GM18502 (cell line): ENCODE data around the gene TSACC.

ENCODE experiments used
- ATAC-seq: cut with Tn5 transposase; IDR thresholded peaks from one replicate; pipeline ENCODE4 v1.9.1; 2021; ENCODE audit warnings: mild to moderate bottlenecking; ENCODE audit not compliant: unreplicated experiment, poor library complexity

Gene TSACC

DNA sequence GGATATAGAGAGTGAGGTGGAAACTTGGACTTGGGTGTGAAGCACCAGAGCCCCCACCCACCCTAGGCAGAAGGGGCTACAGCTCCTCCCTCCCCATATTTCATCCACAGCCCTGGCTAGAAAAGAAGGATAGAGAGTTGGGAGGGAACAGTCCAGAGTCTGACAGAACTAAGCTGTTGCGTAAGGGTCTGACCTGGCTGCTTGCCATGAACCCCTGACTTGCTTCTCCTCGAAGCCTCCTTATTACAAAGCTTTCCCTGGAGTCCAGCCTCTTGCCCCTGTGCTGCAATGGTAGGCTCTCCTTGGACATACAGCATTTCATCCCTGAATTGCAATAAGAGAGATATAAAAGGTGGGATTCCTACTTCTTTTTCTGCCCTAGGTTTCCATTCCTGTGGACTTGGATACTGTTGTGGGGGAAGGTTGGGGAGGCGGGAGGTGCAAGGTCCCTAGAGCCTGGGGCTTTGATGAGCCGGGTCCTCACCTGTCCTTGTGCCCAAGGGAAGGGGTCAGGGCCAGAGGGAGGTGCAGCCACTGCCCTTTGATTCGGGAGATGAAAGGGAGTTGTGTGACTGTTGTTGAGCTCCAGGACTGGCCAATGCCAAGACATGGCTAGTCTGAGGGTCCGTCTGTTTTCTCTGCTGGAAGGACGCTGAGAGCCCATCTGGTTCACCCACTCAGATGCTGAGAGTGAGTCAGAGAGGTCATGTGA, 33.4 kb downstream of the TSACC start:
- ATAC-seq, result no peak

DNA sequence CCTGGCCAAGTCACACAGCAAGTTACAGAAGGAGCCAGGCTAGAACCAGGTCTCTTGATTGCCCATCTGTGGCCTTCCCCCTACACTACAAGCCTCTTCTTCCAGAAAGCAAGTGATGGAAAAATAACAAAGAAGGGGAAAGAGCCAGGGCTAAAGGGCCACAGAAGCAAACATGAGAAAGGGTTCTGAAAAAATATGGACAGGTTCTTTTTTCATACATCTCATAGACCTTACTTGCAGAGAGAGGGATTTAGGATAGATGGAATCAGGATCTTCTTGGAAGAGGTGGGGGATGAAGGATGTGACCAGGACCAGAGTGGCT, 33.9 kb downstream of the TSACC start:
- no peak for ATAC-seq

DNA sequence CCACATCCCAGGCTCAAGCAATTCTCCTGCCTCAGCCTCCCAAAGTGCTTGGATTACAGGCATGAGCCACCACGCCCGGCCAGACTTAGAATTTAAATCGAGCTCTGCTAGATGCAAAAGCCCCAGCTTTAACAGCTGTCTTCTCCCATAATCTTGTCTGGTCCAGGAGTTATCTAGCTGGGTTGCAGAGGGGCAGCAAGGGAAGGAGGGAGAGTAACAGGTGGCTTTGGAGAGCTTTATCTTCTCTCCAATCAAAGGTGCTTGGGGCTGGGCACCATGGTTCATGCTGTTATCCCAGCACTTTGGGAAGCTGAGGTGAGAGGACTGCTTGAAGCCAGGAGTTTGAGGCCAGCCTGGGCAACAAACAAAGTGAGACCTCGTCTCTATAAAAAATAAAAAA, 34.5 kb downstream of the TSACC start:
- ATAC-seq, result no peak

DNA sequence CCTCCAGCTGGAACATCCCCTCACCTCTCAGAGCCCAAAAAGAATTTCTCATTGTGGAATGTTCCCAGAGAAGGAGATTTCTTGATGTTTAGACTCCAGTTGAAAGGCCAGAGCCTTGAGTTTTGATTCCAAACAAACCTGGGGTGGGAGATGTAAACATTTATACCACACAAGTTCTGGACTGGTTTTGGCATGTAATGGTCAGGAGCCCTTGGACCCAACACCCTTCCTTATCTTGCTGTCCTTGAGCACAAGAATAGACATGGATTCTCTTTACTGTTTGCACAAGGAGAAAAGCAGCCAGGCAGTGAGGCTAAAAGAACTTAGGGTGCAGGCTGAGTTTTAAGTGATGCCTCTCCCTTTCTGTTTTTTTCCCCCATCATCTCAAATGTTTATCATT, 35.2 kb downstream of the TSACC start:
- no peak for ATAC-seq

DNA sequence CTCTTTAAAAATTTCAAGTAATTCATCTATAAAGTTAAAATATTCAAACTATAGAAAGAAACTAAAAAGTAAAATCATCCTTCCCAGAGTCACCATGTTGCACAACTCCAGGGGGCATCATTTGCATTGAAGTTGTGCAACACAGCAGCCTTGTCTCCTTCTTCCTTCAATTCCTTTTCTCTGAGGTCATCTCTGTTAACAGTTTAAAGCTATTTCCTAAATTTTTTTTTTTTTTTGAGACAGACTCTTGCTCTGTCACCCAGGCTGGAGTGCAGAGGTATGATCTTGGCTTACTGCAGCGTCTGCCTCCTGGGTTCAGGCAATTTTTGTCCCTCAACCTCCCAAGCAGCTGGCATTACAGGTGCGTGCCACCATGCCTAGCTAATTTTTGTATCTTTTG, 37.8 kb downstream of the TSACC start:
- ATAC-seq, result no peak

DNA sequence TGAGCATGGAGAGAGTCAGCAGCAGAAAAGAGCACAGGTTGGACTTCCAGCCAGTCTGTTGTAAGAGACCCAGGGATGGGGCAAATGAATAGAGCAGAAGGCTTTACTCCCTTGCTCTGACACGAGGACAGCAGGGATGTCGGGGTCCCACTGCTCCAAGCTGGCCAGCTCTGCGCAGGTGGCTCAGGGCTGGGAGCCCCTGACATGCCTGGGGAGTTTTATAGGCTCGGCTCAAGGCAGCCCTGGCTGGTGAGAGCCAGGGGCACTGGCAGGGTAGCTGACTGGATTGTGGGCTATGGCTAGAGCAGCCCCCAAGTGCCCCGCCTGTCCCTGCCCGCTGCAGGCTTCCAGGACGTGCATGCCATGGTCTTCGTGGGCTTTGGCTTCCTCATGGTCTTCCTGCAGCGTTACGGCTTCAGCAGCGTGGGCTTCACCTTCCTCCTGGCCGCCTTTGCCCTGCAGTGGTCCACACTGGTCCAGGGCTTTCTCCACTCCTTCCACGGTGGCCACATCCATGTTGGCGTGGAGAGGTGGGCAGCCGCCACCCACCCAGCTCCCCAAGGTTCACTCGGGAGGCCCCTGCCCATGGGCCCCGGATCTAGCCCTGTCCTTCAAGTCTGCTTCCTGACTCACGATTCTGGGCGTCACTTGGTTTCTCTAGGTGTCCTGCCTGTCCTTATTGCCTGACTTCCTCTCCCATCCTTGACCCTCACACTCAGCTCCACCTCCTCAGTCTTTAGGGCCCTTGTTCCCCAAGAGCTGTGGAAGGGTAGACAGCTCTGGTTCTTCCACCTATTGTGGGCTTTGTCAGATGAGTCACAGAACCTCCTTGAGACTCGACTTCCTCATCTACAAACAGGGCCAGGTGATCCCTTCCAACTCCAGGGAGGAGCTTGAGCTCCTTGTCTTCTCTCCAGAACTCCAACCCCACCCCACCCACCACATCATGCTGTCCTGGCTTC, 38.9 kb downstream of the TSACC start:
- no peak for ATAC-seq

DNA sequence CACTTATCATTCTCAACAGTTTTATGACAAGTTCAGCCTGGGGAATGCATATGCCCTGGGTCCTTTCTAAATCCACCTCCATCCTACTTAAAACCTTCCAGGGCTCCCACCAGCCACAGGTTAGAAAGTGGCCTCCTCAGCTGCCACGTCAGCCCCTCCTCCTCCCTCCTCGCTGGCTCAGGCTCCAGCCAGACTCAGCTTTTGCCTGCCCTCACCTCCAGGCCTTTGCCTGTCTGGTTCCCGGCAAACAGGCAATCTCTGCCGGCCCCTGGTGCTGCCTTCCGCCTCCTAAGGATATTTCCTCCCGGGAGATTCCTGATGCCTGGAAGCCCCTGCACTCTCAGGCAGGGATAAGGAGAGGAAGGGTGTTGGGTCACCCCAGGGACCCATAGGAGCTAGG, 40.2 kb downstream of the TSACC start:
- no peak for ATAC-seq

DNA sequence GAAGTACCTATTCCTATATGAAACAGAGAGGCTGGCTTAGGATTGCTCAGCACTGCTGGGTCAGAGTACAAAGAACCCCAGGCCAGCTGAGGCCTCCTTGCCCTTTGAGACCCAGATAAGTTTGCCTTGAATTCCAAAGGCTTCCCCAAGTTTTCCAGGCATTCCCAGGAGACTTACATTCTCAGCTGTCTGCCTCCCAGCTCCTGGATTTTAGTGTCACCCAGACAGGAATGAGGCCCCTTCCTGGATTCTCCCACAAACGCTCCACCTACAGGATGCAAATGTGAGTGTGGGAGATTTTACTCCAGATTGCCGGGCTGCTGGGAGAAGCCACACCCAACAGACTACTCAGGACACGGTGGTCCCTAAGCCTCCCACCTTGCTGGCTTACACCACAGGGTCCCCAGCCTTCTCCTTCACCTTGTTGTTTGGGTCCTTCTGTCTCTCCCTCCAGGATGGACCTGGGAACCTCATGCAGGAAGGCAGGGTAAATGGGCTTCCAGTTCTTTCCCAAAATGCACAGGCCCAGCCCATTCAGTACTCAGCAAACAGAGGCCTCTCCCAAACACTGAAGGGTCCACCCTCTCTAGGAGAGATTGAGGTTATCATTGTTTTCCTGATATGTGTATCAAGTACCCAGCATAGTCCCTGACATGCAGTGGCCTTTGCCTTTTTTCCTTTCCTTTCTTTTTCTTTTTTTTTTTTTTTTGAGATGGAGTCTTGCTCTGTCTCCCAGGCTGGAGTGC, 41.3 kb downstream of the TSACC start:
- no peak for ATAC-seq

DNA sequence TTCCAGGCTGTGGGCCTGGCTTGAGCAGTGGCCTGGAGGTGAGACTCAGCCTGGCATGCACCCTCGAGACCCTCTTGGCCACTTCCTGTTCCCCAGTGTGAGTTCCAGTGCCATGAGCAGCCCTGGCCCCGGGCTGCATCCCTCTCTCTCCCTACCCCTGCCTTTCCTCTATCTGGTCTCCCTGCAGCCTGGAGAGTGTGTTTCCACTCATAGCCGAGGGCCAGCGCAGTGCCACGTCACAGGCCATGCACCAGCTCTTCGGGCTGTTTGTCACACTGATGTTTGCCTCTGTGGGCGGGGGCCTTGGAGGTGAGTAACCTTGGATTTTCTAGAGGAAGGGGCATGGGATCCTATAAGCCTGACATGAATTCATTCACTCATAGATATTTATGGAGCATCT, 44.2 kb downstream of the TSACC start:
- ATAC-seq, result no peak

DNA sequence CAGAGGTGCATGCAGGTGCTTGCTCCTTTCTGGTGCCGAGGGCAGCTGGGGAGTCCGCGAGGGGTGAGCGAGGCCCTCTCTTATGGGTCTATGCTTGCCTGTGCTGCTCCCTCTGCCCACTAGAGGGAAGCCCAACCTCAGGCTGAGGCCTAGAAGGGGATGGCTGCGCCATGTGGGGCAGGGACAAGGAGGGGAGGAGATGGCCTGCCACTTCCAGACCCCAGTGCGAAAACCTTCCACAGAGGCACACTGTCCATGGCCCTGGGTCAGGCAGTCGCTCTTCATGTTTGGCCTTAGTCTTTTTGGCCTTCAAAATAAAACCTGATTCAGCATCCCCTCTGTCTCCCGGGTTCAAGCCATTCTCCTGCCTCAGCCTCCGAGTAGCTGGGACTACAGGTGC, 44.7 kb downstream of the TSACC start:
- no peak for ATAC-seq

DNA sequence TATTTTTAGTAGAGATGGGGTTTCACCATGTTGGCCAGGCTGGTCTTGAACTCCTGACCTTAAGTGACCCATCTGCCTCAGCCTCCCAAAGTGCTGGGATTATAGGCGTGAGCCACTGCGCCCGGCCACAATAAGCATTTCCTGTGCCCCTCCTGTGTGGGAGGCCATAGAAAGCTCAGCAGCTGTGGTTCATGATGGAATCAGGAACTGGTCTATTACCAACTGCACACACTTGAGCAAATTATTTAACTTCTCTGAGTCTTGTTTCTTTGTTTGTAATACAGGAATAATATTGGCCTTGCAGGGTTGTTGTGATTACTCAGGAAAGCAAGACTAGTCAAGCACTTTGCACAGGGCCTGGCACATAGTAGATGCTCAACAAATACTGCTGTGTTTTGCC, 45.7 kb downstream of the TSACC start:
- ATAC-seq, result no peak

DNA sequence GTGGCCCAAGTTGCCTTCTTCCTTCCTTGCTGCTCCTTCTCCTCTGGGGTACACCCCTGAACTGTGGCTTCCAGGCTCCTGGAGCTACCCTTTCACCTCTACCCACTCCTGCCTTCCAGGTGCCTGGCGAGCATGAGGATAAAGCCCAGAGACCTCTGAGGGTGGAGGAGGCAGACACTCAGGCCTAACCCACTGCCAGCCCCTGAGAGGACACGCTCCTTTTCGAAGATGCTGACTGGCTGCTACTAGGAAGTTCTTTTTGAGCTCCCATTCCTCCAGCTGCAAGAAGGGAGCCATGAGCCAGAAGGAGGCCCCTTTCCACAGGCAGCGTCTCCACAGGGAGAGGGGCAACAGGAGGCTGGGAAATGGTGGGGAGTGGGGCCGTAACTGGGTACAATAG, 46.3 kb downstream of the TSACC start:
- no peak for ATAC-seq

DNA sequence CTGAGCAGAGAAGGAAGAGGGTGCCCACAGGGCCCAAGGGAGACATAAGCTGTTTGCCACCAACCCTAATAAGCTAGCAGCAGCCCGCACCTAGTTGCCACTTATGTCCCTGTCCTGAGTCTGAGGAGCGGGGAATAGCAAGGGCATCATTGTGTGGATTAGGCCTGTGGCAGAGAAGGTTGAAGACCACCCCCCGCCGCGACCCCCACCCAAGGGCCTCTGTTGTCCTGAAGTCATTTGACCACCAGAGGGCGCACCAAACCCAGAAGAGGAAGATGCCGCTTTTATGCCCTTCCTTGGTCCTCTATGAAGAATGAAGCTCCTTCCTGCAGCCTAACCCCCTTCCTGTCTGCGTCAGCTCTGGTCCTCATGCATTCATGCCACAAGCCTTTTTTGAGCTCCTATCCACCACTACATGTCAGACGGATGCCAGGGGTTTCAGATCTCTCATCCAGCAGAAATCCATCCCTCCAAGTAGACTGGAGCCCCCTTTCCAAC, 47.3 kb downstream of the TSACC start:
- no peak for ATAC-seq

DNA sequence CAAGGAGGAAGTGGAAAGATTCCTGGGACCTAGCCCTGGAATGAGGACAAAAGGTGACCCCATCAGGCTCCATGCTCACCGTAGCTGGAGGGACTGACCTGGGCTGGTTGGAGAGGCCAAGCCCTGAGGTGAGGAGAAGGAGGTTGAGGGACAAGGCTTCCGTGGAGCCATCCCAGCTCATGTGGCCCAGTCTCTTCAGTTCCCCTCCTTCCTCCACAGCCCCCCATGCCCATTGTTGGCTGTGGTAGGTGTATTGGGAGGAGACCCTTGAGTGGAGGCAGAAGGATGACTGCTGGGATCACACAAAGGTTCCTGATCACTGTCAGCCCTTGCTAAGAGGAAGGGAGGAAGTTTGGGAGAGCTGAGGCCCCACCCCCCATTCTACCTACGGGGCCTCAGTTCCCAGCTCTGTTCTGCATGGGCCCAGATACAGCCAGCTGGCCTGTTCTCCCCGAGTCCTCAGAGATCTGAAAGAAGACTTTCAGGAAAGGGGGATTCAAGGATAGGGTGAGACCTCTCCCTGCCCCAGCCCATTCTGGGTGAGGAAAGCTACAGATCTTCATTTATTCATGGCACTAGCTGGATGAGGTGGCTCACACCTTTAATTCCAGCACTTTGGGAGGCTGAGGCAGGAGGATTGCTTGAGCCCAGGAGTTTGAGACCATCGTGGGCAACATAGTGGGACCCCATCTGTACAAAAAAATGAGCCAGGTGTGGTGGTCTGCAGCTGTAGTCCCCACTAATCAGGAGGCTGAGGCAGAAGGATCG, 48.0 kb downstream of the TSACC start:
- no peak for ATAC-seq

DNA sequence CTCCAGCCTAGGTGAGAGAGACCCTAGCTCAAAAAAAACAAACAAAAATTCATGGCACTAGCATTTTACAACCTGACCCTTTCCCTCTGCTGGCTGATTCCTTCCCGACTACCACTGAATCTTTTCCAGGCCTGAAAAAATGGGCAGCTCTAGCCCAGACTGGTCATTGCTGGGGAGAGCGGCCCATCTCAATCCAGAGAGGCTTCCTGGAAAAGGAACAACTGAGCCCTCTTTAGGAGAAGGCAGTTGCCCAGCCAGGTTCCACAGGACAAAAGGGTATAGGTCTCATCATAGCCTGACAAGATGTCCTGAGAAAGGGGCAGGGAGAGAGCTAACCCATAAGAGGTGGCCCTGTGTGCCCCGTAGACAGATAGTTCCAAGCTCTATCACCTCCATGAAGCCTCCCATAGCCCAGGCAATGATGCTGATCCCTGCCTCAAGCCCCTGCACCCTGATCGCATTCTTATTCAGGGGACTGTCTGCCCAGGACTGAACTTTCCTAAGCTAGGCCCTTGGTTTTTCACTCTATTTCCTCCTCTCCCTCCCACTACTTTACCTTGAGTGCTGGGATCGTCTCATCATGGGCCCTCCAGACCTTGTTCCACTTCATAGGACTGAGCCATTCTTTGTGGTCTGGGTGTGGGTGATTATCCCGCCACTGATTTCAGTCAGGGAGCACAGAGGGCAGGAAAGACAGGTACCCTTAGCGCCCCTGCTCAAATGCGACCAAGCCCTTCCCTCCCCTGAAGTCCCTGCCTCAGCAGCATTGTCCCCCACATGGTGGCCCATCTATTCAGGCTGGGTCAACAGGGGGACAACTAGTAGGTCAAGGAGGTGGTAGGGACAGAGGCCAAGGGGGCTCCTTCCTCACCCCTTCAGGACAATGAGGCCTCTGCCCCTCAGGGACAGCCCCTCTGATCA, 48.9 kb downstream of the TSACC start:
- no peak for ATAC-seq

DNA sequence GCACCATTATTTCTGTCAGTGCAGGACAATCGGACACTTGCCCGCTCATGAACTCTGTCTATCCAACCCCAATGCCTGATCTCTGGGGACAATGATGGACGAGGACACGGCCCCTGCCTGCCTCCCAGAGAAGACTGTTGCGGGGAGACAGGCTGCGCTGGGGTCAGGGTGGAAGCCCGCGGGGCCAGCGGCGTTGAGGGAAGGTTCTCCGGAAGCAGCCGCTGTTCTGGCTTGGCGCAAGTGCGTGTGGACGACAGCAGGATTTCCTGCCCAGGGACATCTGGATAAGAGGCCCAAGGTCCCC, 49.5 kb downstream of the TSACC start:
- ATAC-seq, result no peak

DNA sequence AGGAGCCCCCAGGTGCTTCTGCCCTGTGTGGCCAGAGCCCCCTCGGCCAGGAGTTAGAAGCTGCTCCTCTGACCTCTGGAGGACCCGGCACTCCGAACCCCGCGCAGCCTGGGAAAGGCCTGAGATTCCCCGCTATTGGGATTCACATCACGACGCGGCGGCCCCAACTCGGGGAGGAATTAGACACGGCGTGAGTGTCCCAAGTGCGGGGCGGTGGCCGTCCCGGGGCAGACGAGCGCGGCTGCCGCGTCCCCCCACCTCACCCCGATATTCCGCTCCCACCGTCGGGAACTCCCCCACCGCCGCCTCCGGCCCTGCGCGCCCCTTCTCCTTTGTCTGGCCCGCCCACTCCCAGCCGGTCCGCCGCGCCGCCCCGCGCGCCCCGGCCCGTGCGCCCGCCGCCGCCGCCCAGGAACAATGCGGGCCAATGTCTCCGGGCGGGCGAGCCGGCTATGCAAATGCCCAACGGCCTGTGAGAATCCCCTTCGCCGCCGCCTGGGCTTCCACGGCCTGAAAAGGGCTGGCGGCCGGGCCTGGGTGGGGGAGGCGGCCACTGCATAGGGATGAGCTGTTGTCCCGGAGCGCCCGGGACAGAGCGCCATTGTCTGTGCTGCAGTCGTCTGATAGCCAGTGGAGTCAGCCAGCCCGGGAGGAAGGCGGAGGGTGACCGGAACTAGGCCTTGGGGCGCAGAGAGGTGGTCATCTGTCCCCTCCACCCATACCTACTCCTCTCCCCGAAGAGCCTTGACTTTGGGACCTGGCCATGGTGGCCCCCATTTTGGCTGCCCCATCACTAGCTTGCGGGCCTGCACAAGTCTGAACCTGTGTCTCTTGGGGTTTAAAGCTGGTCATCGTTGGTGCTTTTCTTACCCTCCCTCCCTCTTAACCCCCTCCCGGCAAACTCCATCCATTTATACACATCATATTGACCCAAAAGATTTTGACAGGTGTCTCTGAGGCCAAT, 50.1 kb downstream of the TSACC start:
- ATAC-seq, result no peak

DNA sequence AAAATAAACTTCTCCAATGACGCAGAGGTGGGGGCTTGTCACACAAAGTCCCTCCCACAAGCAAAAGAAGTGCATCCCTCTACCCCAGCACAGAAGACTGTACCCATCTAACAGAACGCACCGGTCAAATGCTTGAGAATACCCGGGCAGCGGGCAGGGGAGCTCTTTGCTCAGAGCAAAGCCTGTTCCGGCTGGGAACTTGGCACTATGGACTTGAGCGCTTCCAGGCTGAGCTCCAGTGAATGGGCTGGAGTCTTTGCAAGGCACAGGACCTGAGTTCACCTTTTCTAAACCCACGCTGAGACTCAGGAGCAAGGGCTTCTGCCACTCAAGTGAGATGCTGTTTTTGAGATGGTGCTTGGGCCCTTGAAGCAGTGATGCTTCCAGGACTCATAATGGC, 51.0 kb downstream of the TSACC start:
- ATAC-seq, result no peak
